CD4-positive, alpha-beta T cell (primary cell): Measurements from ENCODE around the gene ZNF888. TPM values are rescaled to one million over a fixed set of nuclear protein-coding genes. Genes with fewer than 3 reads are reported as not detected.

Experiments
- ATAC-seq: fragments of 200-7000 bp; cut with Tn5 transposase; one replicate; pipeline ENCODE4 v1.10.0; 2022; ENCODE audit warnings: mild to moderate bottlenecking; ENCODE audit not compliant: poor library complexity
- CTCF ChIA-PET: fragments of 350-600 bp; sonication (Branson Sonifier 250); formaldehyde crosslinking; loops from one replicate; lab custom pipeline; 2021; ENCODE audit warnings: antibody characterized with exemption, inconsistent platforms; lab: Charles Lee
- POLR2A ChIA-PET: fragments of 350-600 bp; sonication (Branson Sonifier 250); formaldehyde crosslinking; loops from one replicate; lab custom pipeline; 2021; ENCODE audit warnings: antibody characterized with exemption, inconsistent platforms; lab: Charles Lee
- DNase-seq, 14 experiments: peaks; one replicate each; pipeline ENCODE4 v3.0.0-alpha.2; 2013 to 2020; ENCODE audit warnings: mixed read lengths in 2 of 14
- H3K27ac ChIP-seq, 2 donors: one replicate each; pipeline versions ENCODE4 v1.5.1 to v1.7.0; 2013; ENCODE audit warnings: low read length in 2 of 2, low read depth in 1 of 2, mild to moderate bottlenecking in 1 of 2
- H3K27me3 ChIP-seq, 2 experiments: 1 replicate in 1 of 2; 2 replicates in 1 of 2; pipeline versions ENCODE4 v1.6.1 to v1.7.0; 2013; ENCODE audit warnings: low read length in 2 of 2, control low read depth in 1 of 2, mild to moderate bottlenecking in 1 of 2, moderate library complexity in 1 of 2; ENCODE audit not compliant: insufficient read depth in 2 of 2, control insufficient read depth in 1 of 2
- H3K36me3 ChIP-seq: one replicate; pipeline ENCODE4 v1.6.1; 2013; ENCODE audit warnings: low read length, control low read depth; ENCODE audit not compliant: insufficient read depth
- H3K4me1 ChIP-seq: one replicate; pipeline ENCODE4 v1.6.1; 2013; ENCODE audit warnings: low read length, control low read depth; ENCODE audit not compliant: insufficient read depth
- H3K4me3 ChIP-seq: one replicate; pipeline ENCODE4 v1.5.1; 2013; ENCODE audit warnings: mild to moderate bottlenecking, low read length, moderate library complexity
- H3K9me3 ChIP-seq, 2 experiments: 1 replicate in 1 of 2; 2 replicates in 1 of 2; pipeline versions ENCODE4 v1.6.1 to v1.7.0; 2013; ENCODE audit warnings: low read length in 2 of 2, mild to moderate bottlenecking in 2 of 2, control low read depth in 1 of 2, moderate library complexity in 1 of 2; ENCODE audit not compliant: control insufficient read depth in 1 of 2, insufficient read depth in 1 of 2
- H3K27ac Mint-ChIP-seq: one replicate; pipeline ENCODE4 v1.8.0; 2020; ENCODE audit warnings: mixed read lengths
- H3K27me3 Mint-ChIP-seq: one replicate; pipeline ENCODE4 v1.8.0; 2021; ENCODE audit warnings: mixed read lengths
- H3K36me3 Mint-ChIP-seq: one replicate; pipeline ENCODE4 v1.8.0; 2021; ENCODE audit warnings: low read depth, mixed read lengths
- H3K4me1 Mint-ChIP-seq: one replicate; pipeline ENCODE4 v1.8.0; 2021; ENCODE audit warnings: low read depth, mixed read lengths
- H3K4me3 Mint-ChIP-seq: one replicate; pipeline ENCODE4 v1.8.0; 2020; ENCODE audit warnings: mild to moderate bottlenecking, mixed read lengths
- H3K9me3 Mint-ChIP-seq: one replicate; pipeline ENCODE4 v1.8.0; 2020; ENCODE audit warnings: mixed read lengths
- CTCF ChIP-seq: fragments of 200-600 bp; IDR thresholded peaks from one replicate; pipeline ENCODE4 v1.8.0; 2022; ENCODE audit warnings: antibody characterized with exemption, mild to moderate bottlenecking
- intact Hi-C, 2 experiments: fragments of 100-400 bp; cut with DNase I in 1 of 2; cut with micrococcal nuclease in 1 of 2; formaldehyde crosslinking; loops; one replicate each; pipeline versions ENCODE4 v1.15.1 to v1.9.0; 2023 to 2025; cut with DNase I, micrococcal nuclease
- total RNA-seq, 174 experiments: library from RNA in 2 of 174; stranded (reverse) in 2 of 174; gene quantifications; one replicate each; pipeline ENCODE4 v1.2.3 and lab custom pipeline; 2021 to 2026

ZNF888 gene
- total RNA-seq, 2 experiments from 2014 or later = 2.5 to 3.0 TPM

DNA sequence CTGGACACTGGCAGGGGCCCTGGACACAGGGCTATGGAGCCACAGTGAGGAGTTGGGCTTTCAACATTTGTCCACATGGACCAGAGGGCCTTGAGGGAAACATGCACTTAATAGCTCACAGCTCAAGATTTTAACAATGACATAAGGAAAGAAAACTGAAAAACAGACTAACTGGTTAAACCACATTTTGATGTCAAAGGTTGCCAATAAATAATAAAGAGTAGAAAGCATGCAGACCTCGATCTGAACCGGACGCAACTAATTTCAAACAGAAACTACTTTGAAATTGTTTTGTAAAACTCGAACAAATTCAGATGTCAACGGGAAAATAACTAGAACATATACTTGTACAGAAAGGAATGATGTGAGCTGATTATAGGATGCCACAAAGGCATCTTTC, 15.5 kb upstream of the ZNF888 start:
- TF ChIP-seq CTCF = no peak
- peaks cover 64% of the 10 kb centered on the region for H3K36me3 Mint-ChIP-seq
- intact Hi-C loops = no loop called here

GRCh38 chr19:52936954-52937325, 13.7 kb upstream of the ZNF888 start:
- intact Hi-C loops = no loop called here
- no peak overlapping the region for H3K27ac Mint-ChIP-seq
- ChIA-PET CTCF (no interaction called here), POLR2A (no interaction called here)
- Histone ChIP-seq H3K36me3 (peaks cover 10% of the 10 kb centered on the region), H3K4me1 (peaks cover 12% of the 10 kb centered on the region), H3K4me3 (no peak overlapping the region), H3K27ac (no peak overlapping the region), H3K9me3 (peaks cover 21 to 78% of the 10 kb centered on the region in 2 experiments), H3K27me3 (no peaks in the 10 kb centered on the region)
- no peak for ATAC-seq
- DNase-seq = no peak
- H3K9me3 Mint-ChIP-seq = peaks cover 11% of the 10 kb centered on the region
- no peaks in the 10 kb centered on the region for H3K27me3 Mint-ChIP-seq
- peaks cover 65% of the 10 kb centered on the region for H3K36me3 Mint-ChIP-seq
- no peak overlapping the region for H3K4me3 Mint-ChIP-seq
- H3K4me1 Mint-ChIP-seq = peaks cover 23% of the 10 kb centered on the region
- no peak for TF ChIP-seq CTCF

More for the DNA sequence above, 15.5 kb upstream of the ZNF888 start:
- Histone ChIP-seq H3K4me3 (no peak overlapping the region), H3K27me3 (no peaks in the 10 kb centered on the region), H3K9me3 (peaks cover 21 to 69% of the 10 kb centered on the region in 2 experiments), H3K27ac (no peak overlapping the region), H3K36me3 (peaks cover 10% of the 10 kb centered on the region), H3K4me1 (peaks cover 24% of the 10 kb centered on the region)
- DNase-seq (no peak), ATAC-seq (no peak)
- H3K4me3 Mint-ChIP-seq = peak overlapping the region; percentile 20
- no peaks in the 10 kb centered on the region for H3K27me3 Mint-ChIP-seq
- H3K9me3 Mint-ChIP-seq = peaks cover 7% of the 10 kb centered on the region
- CTCF ChIA-PET = no interaction called here
- POLR2A ChIA-PET = no interaction called here
- no peak overlapping the region for H3K27ac Mint-ChIP-seq
- peaks cover 29% of the 10 kb centered on the region for H3K4me1 Mint-ChIP-seq

GRCh38 chr19:52936151-52936953, 13.1 kb upstream of the ZNF888 start:
- H3K4me3 ChIP-seq = no peak overlapping the region
- H3K36me3 ChIP-seq = peaks cover 10% of the 10 kb centered on the region
- peaks cover 9% of the 10 kb centered on the region for H3K4me1 ChIP-seq
- Mint-ChIP-seq H3K4me1 (peaks cover 18% of the 10 kb centered on the region), H3K36me3 (peaks cover 65% of the 10 kb centered on the region), H3K4me3 (no peak overlapping the region), H3K9me3 (peaks cover 11% of the 10 kb centered on the region), H3K27me3 (no peaks in the 10 kb centered on the region), H3K27ac (no peak overlapping the region)
- CTCF ChIA-PET = no interaction called here
- H3K27ac ChIP-seq = no peak overlapping the region
- peak in 1 of 14 experiments; percentile 17 for DNase-seq
- no peaks in the 10 kb centered on the region for H3K27me3 ChIP-seq
- POLR2A ChIA-PET = no interaction called here
- no peak for ATAC-seq
- TF ChIP-seq CTCF = no peak
- intact Hi-C loops = no loop called here
- H3K9me3 ChIP-seq = peaks cover 21 to 84% of the 10 kb centered on the region in 2 experiments
